ENCODE data around the gene HMGCR.

Gene HMGCR

GRCh38 chr5:75387806-75388205 is 50.8 kb downstream of the HMGCR start:
- no peak for DNase-seq (ENCODE audit: low spot score)
- no peak for TF ChIP-seq CTCF (IDR thresholded peaks at IDR 0.05; ENCODE audit: extremely low read depth, missing control alignments)

- DNase-seq (ENCODE audit: low spot score): no peak
- no peak for TF ChIP-seq CTCF (IDR thresholded peaks at IDR 0.05; ENCODE audit: extremely low read depth, missing control alignments)
Measured at GRCh38 chr5:75389430-75389829, 52.4 kb downstream of the HMGCR start.

- no peak for DNase-seq (ENCODE audit: low spot score)
- TF ChIP-seq CTCF (IDR thresholded peaks at IDR 0.05; ENCODE audit: extremely low read depth, missing control alignments): no peak
Measured at GRCh38 chr5:75395277-75395676, 58.3 kb downstream of the HMGCR start.

GRCh38 chr5:75405296-75405695 is 68.3 kb downstream of the HMGCR start:
- no peak for DNase-seq (ENCODE audit: low spot score)
- TF ChIP-seq CTCF (IDR thresholded peaks at IDR 0.05; ENCODE audit: extremely low read depth, missing control alignments): no peak
